ENCODE results near the gene TES.

DNA sequence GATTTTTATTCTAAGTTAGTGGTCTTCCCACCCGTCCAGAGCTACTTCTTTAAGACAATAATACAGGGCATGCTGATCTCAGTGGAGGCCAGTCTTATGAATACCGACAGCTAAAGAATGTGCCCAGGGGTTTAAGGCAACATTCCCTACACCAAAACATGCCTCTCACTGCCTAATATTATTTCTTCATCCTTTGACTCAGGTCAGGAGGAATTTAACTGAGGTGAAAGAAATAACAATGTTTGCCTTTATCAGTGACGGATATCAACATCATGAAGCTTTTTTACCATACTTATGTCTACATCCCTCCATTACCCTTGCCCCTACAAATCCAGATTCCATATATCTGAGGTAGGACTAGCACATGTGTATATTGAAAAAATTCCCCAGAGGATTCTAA is 33.3 kb upstream of the TES start:
- TF ChIP-seq TAF1 (IDR thresholded peaks at IDR 0.05; ENCODE audit: borderline replicate concordance, insufficient read depth, low read length) (no peak), POLR2AphosphoS5 (IDR thresholded peaks at IDR 0.05; ENCODE audit: low read depth, low read length) (no peak), SIN3A (IDR thresholded peaks at IDR 0.05; ENCODE audit: borderline replicate concordance, insufficient read depth, low read length) (no peak), FOXP2 (optimal IDR thresholded peaks at IDR 0.05; ENCODE audit: borderline replicate concordance, extremely low read depth, extremely low read length, insufficient read depth) (no peak)
- TF ChIP-seq, protein P1, sequence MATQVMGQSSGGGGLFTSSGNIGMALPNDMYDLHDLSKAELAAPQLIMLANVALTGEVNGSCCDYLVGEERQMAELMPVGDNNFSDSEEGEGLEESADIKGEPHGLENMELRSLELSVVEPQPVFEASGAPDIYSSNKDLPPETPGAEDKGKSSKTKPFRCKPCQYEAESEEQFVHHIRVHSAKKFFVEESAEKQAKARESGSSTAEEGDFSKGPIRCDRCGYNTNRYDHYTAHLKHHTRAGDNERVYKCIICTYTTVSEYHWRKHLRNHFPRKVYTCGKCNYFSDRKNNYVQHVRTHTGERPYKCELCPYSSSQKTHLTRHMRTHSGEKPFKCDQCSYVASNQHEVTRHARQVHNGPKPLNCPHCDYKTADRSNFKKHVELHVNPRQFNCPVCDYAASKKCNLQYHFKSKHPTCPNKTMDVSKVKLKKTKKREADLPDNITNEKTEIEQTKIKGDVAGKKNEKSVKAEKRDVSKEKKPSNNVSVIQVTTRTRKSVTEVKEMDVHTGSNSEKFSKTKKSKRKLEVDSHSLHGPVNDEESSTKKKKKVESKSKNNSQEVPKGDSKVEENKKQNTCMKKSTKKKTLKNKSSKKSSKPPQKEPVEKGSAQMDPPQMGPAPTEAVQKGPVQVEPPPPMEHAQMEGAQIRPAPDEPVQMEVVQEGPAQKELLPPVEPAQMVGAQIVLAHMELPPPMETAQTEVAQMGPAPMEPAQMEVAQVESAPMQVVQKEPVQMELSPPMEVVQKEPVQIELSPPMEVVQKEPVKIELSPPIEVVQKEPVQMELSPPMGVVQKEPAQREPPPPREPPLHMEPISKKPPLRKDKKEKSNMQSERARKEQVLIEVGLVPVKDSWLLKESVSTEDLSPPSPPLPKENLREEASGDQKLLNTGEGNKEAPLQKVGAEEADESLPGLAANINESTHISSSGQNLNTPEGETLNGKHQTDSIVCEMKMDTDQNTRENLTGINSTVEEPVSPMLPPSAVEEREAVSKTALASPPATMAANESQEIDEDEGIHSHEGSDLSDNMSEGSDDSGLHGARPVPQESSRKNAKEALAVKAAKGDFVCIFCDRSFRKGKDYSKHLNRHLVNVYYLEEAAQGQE (IDR thresholded peaks at IDR 0.05; ENCODE audit: insufficient read depth in 1 of 2, low read depth in 2 of 2, low read length in 2 of 2), result no peak
